Measurements from ENCODE around the gene PRR3. TPM values are rescaled to one million over a fixed set of nuclear protein-coding genes. Genes with fewer than 3 reads are reported as not detected.
A peak's percentile ranks its signal among the peaks of the same experiment; 100 is the strongest.

PRR3 gene
- total and polyA plus RNA-seq, 9 of the 15 experiments (the other 6 are each of a cell fraction or from before 2014, with no cell fraction given), result 23.5 to 59.6 (median 28.8) TPM

DNA sequence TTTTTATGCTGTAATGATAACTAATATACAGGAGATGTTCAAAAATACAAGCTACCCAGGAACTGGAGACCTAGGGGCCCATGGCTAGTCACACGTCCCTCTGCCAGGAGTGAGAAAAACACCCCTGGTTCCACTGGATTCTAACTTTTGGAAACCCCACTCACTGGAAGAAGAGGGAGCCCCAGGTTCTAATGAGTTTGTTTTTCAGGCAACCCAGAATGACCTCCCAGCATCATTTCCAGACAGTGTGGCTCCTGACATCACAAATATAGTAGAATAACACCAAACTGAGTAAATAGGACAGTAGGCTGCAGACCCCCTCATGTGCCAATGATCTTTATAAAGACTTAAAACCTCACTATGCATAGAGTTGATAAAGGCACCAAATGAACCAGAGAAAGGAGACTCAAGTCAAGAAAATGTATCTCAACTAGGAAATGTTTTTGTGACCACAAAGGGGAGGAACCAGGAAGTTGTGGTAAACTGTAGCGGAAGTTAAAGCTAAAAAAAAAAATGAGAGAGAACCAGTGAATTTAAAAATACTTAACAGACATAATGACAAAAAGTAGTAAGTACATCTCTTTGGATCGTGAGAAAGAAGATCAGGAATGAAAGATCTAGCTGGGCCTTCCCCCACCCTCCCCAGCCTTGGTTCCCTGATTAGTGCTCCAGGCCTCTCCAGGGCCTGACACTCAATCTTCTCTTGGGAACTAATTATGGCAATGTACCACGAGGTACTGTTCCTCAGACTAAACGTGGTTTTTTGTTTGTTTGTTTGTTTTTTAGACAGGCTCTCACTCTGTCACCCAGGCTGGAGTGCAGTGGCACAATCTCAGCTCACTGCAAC is 48.0 kb upstream of the PRR3 start:
- Histone ChIP-seq H3K27me3 (ENCODE audit: control insufficient read depth in 2 of 2, insufficient read depth in 2 of 2, low read length in 2 of 2) (no peaks in the 10 kb centered on the region; a peak in 1 of 5 replicates), H3K9me3 (replicated peaks; ENCODE audit: control insufficient read depth, insufficient read depth, low read depth, low read length) (0 out of 2 replicates have a peak, but pooled peaks cover 4% of the 10 kb centered on the region), H3K9ac (ENCODE audit: insufficient read depth in 1 of 2, low read depth in 2 of 2, low read length in 2 of 2) (peak overlapping the region in 1 of 2 experiments; percentile 12; a peak in 1 of 4 replicates), H3K9me1 (ENCODE audit: control insufficient read depth, insufficient read depth, low read length) (no peaks in the 10 kb centered on the region), H3K4me3 (no peak overlapping the region), H4K20me1 (replicated peaks; ENCODE audit: control insufficient read depth, insufficient read depth, low read length) (no peaks in the 10 kb centered on the region), H3K36me3 (ENCODE audit: control insufficient read depth, insufficient read depth, low read length) (no peaks in the 10 kb centered on the region), H3K4me1 (replicated peaks in 1 of 2; ENCODE audit: control insufficient read depth in 2 of 2, insufficient read depth in 2 of 2, low read length in 2 of 2) (peaks cover 0 to 26% of the 10 kb centered on the region in 2 experiments; a peak in 3 of 5 replicates), H3K79me2 (ENCODE audit: control insufficient read depth, insufficient read depth, low read length) (no peaks in the 10 kb centered on the region), H3K4me2 (ENCODE audit: insufficient read depth, low read length) (peak overlapping the region; percentile 13; the same call in 1 of the 2 replicates), H2AFZ (ENCODE audit: low read depth, low read length) (peak overlapping the region; percentile 94), H3K27ac (ENCODE audit: extremely low read depth, low read depth, low read length) (peak overlapping the region; percentile 69)
- ChIA-PET CTCF (ENCODE audit: low intra/inter-chr PET ratio) (no interaction called here), POLR2A (interaction anchor here (0.5 to 2.4 kb wide), 6 partner anchors 8 to 208 kb away, joined by 3 to 8 read pairs (median 4); partner anchors contain the start of gene MDC1)
- no TSS peak for BruUV-seq (replicated peaks)
- in situ Hi-C loops (cut with MboI), result no loop called here
- intact Hi-C loops (cut with micrococcal nuclease), result no loop called here
- DNase-seq (ENCODE audit: extremely low read depth in 1 of 4, low spot score in 3 of 4), result peak in 2 of 4 experiments; percentile 35
- FAIRE-seq, result peak; percentile 35
- 22% methylated on average over 5 of the region's 5 CpGs for WGBS (ENCODE audit: insufficient coverage, low coverage, missing lambda C conversion rate)
- ATAC-seq, result peak; percentile 42
- TF ChIP-seq, protein P1, sequence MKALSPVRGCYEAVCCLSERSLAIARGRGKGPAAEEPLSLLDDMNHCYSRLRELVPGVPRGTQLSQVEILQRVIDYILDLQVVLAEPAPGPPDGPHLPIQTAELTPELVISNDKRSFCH (CRISPR knock-in tag; IDR thresholded peaks at IDR 0.05), result no peak
- TF ChIP-seq, protein P1 (tag; IDR thresholded peaks at IDR 0.05), result 0 out of 2 replicates have a peak, but pooled peaks have one; percentile 29
- TF ChIP-seq, protein P2, sequence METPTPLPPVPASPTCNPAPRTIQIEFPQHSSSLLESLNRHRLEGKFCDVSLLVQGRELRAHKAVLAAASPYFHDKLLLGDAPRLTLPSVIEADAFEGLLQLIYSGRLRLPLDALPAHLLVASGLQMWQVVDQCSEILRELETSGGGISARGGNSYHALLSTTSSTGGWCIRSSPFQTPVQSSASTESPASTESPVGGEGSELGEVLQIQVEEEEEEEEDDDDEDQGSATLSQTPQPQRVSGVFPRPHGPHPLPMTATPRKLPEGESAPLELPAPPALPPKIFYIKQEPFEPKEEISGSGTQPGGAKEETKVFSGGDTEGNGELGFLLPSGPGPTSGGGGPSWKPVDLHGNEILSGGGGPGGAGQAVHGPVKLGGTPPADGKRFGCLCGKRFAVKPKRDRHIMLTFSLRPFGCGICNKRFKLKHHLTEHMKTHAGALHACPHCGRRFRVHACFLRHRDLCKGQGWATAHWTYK (CRISPR knock-in tag; IDR thresholded peaks at IDR 0.05), result 0 out of 2 replicates have a peak, but pooled peaks have one; percentile 43
- TF ChIP-seq ZNF143 (CRISPR knock-in tag; IDR thresholded peaks at IDR 0.05) (no peak), ZNF184 (CRISPR knock-in tag; IDR thresholded peaks at IDR 0.05) (no peak), STAG1 (CRISPR knock-in tag; IDR thresholded peaks at IDR 0.05; ENCODE audit: borderline replicate concordance) (no peak), IRF2 (CRISPR knock-in tag; IDR thresholded peaks at IDR 0.05) (no peak), PRMT5 (CRISPR knock-in tag; IDR thresholded peaks at IDR 0.05) (no peak), EP400 (IDR thresholded peaks at IDR 0.05) (no peak), ETV5 (CRISPR knock-in tag; IDR thresholded peaks at IDR 0.05; ENCODE audit: low read depth) (peak; percentile 55; the same call in 1 of the 2 replicates), ZNF239 (CRISPR knock-in tag; IDR thresholded peaks at IDR 0.05) (peak; percentile 11; the same call in 1 of the 2 replicates), NFATC3 (IDR thresholded peaks at IDR 0.05) (0 out of 2 replicates have a peak, but pooled peaks have one; percentile 57), ZNF121 (CRISPR knock-in tag; conservative IDR thresholded peaks at IDR 0.05) (no peak), CREB1 (IDR thresholded peaks at IDR 0.05) (no peak), CREB1 (CRISPR knock-in tag; IDR thresholded peaks at IDR 0.05) (no peak), ARNT (IDR thresholded peaks at IDR 0.05) (no peak)
- TF ChIP-seq, protein P3, sequence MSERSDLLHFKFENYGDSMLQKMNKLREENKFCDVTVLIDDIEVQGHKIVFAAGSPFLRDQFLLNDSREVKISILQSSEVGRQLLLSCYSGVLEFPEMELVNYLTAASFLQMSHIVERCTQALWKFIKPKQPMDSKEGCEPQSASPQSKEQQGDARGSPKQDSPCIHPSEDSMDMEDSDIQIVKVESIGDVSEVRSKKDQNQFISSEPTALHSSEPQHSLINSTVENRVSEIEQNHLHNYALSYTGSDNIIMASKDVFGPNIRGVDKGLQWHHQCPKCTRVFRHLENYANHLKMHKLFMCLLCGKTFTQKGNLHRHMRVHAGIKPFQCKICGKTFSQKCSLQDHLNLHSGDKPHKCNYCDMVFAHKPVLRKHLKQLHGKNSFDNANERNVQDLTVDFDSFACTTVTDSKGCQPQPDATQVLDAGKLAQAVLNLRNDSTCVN (CRISPR knock-in tag; IDR thresholded peaks at IDR 0.05), result no peak
- TF ChIP-seq, protein P4, sequence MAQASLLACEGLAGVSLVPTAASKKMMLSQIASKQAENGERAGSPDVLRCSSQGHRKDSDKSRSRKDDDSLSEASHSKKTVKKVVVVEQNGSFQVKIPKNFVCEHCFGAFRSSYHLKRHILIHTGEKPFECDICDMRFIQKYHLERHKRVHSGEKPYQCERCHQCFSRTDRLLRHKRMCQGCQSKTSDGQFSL (CRISPR knock-in tag; IDR thresholded peaks at IDR 0.05), result no peak
- TF ChIP-seq, protein P4 (tag; IDR thresholded peaks at IDR 0.05), result no peak
